ENCODE data around the gene OOSP2. TPM values are rescaled to one million over a fixed set of nuclear protein-coding genes. Genes with fewer than 3 reads are reported as not detected.
"Not testable (repeated sequence)": the region's sequence is repeated elsewhere in the genome, so short reads cannot be mapped to it uniquely, and the experiment has no call there.

Gene OOSP2
- total RNA-seq, 2 donors from 2014 or later: not detected

- Histone ChIP-seq H3K4me1 (no peaks in the 10 kb centered on the region), H3K27me3 (no peaks in the 10 kb centered on the region), H3K9me3 (no peaks in the 10 kb centered on the region), H3K27ac (no peak overlapping the region), H3K36me3 (replicated peaks in 1 of 2; ENCODE audit: insufficient read depth in 1 of 2, low read depth in 2 of 2) (no peaks in the 10 kb centered on the region), H3K4me3 (no peak overlapping the region)
- TF ChIP-seq CTCF (IDR thresholded peaks at IDR 0.05) (no peak), POLR2A (IDR thresholded peaks at IDR 0.05) (no peak)
- DNase-seq: no peak
- 70 to 92% methylated on average over 3 of the region's 3 CpGs for WGBS, 2 donors
- intact Hi-C loops (cut with DNase I): no loop called here
- no peak for ATAC-seq
Observed at GRCh38 chr11:60029015-60029632, 11.1 kb upstream of the OOSP2 start.

GRCh38 chr11:60050422-60050821 is 10.2 kb downstream of the OOSP2 start:
- H3K36me3 ChIP-seq (replicated peaks in 1 of 2; ENCODE audit: insufficient read depth in 1 of 2, low read depth in 2 of 2); H3K4me1 ChIP-seq; DNase-seq; H3K27me3 ChIP-seq; H3K4me3 ChIP-seq; H3K9me3 ChIP-seq; ATAC-seq; H3K27ac ChIP-seq; intact Hi-C loops (cut with DNase I): not testable (repeated sequence)

- intact Hi-C loops (cut with DNase I); H3K4me3 ChIP-seq; H3K27ac ChIP-seq; H3K4me1 ChIP-seq; DNase-seq; H3K9me3 ChIP-seq; ATAC-seq; H3K36me3 ChIP-seq (replicated peaks in 1 of 2; ENCODE audit: insufficient read depth in 1 of 2, low read depth in 2 of 2); H3K27me3 ChIP-seq: not testable (repeated sequence)
- 29 to 76% methylated on average over 3 of the region's 3 CpGs for WGBS, 2 donors
Observed at GRCh38 chr11:60050839-60051238, 10.6 kb downstream of the OOSP2 start.

- no peak within 1 kb of the TSS for H3K27ac ChIP-seq
- no peaks in the 10 kb centered on the region for H3K36me3 ChIP-seq (replicated peaks in 1 of 2; ENCODE audit: insufficient read depth in 1 of 2, low read depth in 2 of 2)
- H3K27me3 ChIP-seq: no peaks in the 10 kb centered on the region
- WGBS, 2 donors: 61 to 74% methylated on average over 8 of the region's 8 CpGs
- intact Hi-C loops (cut with DNase I): no loop called here
- no peak for DNase-seq
- TF ChIP-seq CTCF (IDR thresholded peaks at IDR 0.05): no peak
- no peaks in the 10 kb centered on the region for H3K4me1 ChIP-seq
- no peaks in the 10 kb centered on the region for H3K9me3 ChIP-seq
- ATAC-seq: no peak
- H3K4me3 ChIP-seq: no peak within 1 kb of the TSS
Observed at GRCh38 chr11:60056349-60056969, 16.2 kb downstream of the OOSP2 start, which contains the start of gene MS4A3. TSS of gene MS4A3 (plus strand) at chr11:60056665. CDS start at chr11:60061161, 4,496 bp downstream.

GRCh38 chr11:60059052-60059451 is 18.8 kb downstream of the OOSP2 start:
- Histone ChIP-seq H3K4me1 (no peaks in the 10 kb centered on the region), H3K27me3 (no peaks in the 10 kb centered on the region), H3K36me3 (replicated peaks in 1 of 2; ENCODE audit: insufficient read depth in 1 of 2, low read depth in 2 of 2) (no peaks in the 10 kb centered on the region), H3K9me3 (no peaks in the 10 kb centered on the region), H3K4me3 (no peak overlapping the region), H3K27ac (no peak overlapping the region)
- TF ChIP-seq POLR2A (IDR thresholded peaks at IDR 0.05): no peak
- no peak for TF ChIP-seq CTCF (IDR thresholded peaks at IDR 0.05)
- WGBS, 2 donors: 66 to 73% methylated on average over 3 of the region's 3 CpGs
- DNase-seq (no peak), ATAC-seq (no peak)
- intact Hi-C loops (cut with DNase I): no loop called here

All from body of pancreas (tissue), 4 donors.